Gastroesophageal sphincter (tissue), 3 donors: ENCODE data around the gene SLC46A2.

Experiments
- EP300 ChIP-seq: sonication (generic); formaldehyde crosslinking; IDR thresholded peaks from one replicate; pipeline ENCODE4 v1.6.1; 2017; ENCODE audit warnings: antibody characterized with exemption, mild to moderate bottlenecking
- POLR2A ChIP-seq, 2 donors: fragments of 450-650 bp; IDR thresholded peaks; one replicate each; pipeline ENCODE4 v1.6.1; 2017; ENCODE audit warnings: antibody characterized with exemption in 2 of 2, mild to moderate bottlenecking in 2 of 2, moderate library complexity in 1 of 2
- TF ChIP-seq, protein P1 (sequence below), 4 experiments: fragments of 200-600 bp in 2 of 4; fragments of 450-650 bp in 2 of 4; sonication (generic) in 1 of 4; IDR thresholded peaks; one replicate each; pipeline ENCODE4 v1.5.1; 2017 to 2019; ENCODE audit warnings: antibody characterized with exemption in 4 of 4, mild to moderate bottlenecking in 2 of 4, moderate library complexity in 2 of 4

DNA sequence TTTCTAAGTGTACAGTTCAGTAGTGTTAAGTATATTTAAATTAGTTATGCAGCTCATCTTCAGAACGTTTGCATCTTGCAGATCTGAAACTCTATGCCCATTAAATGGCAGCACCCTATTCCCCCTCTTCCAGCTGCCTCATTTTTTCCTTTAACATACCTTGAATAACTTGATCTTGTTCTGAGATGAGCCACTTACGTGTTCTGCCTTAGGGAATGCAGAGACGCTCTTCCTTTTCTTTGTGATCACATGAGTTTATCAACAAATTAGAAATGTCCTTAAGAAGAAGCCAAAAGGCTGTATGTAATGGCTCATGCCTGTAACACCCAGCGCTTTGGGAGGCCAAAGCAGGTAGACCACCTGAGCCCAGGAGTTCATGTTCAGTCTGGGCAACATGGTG is 57.6 kb downstream of the SLC46A2 start:
- TF ChIP-seq, protein P1, sequence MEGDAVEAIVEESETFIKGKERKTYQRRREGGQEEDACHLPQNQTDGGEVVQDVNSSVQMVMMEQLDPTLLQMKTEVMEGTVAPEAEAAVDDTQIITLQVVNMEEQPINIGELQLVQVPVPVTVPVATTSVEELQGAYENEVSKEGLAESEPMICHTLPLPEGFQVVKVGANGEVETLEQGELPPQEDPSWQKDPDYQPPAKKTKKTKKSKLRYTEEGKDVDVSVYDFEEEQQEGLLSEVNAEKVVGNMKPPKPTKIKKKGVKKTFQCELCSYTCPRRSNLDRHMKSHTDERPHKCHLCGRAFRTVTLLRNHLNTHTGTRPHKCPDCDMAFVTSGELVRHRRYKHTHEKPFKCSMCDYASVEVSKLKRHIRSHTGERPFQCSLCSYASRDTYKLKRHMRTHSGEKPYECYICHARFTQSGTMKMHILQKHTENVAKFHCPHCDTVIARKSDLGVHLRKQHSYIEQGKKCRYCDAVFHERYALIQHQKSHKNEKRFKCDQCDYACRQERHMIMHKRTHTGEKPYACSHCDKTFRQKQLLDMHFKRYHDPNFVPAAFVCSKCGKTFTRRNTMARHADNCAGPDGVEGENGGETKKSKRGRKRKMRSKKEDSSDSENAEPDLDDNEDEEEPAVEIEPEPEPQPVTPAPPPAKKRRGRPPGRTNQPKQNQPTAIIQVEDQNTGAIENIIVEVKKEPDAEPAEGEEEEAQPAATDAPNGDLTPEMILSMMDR (IDR thresholded peaks at IDR 0.05), result no peak
- TF ChIP-seq POLR2A (IDR thresholded peaks at IDR 0.05), result no peak
- TF ChIP-seq EP300, result no peak
